Central memory CD4-positive, alpha-beta T cell (primary cell): Measurements from ENCODE around the gene ERICH3.
"Not testable (repeated sequence)": the region's sequence is repeated elsewhere in the genome, so short reads cannot be mapped to it uniquely, and the experiment has no call there.

Source experiments
- DNase-seq: peaks from one replicate; pipeline ENCODE4 v3.0.0; 2022

The ERICH3 gene

DNA sequence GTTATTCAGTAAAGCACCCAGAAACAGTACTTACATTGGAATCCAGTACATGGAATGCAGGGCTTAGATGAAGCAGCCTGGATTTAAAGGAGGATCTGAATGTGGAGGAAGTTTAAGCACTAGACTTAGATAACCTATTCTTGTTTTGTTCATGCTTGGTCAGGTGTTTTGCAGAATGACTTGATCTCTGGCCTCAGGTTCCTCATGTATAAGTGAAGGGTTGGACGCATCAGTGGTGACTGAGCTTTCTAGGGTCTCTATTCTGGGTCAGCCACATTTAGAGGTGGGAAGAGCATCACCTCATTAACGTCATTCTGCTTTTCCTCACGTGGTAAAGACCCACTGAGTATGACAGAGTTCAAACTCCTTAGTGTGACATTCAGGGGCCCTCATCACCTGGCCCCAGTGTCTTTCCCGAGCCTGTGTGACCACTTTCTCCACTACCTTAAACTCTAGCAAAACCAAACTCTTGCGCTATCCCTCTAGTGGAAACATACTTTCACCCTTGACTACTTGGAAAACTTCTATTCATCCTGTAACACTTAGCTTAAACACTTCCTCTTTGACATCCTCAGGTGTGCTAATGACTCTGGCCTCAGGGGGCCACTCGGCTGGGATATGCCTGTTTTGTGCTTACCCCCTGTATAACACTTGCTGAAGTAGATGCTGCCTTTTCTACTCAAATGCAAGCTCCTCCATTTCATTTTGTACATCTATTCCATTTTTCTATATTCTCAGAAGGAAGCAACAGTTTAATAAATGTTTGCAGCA, 871 bp upstream of the ERICH3 start:
- no peak for DNase-seq

DNA sequence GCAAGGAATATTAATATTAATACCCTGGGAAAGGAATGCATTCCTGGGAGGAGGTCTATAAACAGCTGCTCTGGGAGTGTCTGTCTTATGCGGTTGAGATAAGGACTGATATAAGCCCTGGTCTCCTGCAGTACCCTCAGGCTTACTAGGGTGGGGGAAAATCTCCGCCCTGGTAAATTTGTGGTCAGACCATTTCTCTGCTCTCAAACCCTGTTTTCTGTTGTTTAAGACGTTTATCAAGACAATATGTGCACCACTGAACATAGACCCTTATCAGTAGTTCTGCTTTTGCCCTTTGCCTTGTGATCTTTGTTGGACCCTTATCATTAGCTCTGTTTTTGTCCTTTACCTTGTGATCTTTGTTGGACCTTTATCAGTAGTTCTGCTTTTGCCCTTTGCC, 2.7 kb downstream of the ERICH3 start:
- not testable (repeated sequence) for DNase-seq

DNA sequence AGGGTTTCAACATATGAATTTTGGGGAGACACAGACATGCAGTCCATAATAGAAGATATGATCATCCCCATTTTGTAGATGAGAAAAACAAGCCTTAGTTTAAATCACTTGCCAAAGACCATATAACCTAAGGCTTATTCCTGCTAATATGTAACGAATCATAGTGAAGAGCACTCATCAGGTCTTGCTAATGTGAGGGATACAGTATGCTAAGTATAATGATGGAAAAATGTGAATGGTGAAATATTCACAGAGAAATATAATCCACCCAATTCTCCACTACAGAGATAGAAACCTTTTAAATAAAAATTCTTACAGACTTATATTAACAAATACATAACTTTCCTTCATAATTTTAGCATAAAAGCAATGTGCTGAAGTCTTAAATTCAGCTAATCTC, 18.9 kb downstream of the ERICH3 start:
- no peak for DNase-seq

DNA sequence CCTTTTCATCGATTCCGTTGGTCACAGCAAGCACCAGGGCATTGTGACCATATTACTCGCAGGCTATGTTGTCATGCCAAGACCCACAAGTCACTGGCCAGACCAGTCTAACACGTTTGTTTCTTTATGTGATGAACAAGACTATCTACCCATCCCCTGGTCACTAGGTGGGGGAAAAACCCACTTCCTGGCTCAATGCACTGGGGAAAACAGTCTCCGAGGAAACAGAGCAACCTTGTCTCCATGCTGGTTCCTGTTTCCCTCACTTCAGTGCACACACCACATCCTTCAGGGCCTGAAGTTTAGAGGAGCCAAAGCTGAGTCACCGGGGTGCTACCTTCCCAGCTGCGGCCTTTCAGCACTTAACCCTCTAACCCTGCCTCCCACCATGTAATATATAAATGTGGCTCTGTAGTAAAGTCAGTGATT, 20.9 kb downstream of the ERICH3 start:
- no peak for DNase-seq

DNA sequence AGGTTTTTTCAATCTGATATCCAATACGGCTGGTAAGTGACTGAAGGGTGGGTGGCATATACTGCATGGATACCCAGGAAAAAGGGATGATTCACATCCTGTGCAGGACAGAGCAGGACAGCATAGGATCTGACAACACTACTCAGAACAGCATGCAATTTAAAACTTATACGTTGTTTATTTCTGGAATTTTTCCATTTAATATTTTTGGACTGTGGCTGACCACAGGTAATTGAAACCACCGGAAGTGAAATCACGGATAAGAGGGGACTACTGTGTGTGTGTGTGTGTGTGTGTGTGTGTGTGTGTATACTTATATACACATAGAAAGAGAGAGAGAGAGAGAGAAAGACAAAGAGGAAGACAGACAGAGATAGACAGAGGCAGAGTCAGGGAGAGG, 23.0 kb downstream of the ERICH3 start:
- no peak for DNase-seq

DNA sequence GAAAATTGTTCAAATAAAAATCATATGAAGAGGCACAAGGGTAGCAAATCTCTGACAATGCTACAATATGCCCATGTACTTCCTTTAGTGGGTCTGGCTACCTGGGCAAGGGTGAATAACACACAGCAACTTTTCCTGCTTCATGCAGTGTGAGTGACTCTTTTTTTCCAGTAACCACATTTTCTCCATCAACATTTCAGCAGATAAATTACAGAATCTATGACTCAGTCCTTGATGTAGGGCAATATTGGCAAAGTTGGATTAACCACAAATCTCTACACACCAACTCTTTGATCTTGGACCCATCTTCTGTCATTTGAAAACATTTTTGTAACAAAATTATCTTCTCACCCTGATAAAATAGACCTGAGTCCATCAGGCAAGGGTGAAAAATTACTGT, 31.7 kb downstream of the ERICH3 start:
- no peak for DNase-seq

DNA sequence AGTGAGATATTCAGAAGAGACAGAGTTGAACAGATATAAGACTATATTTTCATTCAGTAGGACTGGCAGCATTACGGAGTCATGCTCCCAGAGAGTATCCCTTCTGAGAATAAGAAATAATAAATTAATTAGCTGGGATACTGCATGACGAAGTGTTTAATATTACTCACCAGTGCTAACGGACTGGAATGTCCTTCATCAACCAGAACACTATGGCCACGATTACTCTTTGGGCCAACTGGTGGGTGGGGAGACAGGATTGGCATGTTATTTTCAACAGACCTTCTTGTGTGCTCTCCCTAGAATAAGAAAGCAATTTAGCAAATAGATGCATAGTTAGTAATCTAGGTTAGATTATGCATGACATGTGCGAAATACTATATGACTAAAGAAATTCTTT, 32.4 kb downstream of the ERICH3 start:
- DNase-seq = no peak

DNA sequence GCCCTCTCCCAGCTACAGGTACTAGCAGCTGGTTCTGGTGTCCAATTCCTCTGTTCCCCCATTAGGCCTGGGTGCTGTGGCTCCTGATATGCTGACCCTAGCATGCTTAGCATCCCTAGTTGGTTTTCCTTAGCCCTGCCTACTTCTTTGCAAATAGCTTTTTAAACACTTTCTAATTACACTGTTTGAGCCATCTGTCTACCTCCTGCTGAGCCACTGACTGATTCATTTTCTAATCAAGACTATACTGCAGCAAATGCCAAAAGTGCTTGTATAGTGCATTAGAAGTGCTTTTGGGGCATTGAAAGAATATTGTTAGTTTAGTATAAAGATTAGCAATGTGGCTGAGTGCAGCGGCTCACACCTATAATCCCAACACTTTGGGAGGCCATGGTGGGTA, 36.3 kb downstream of the ERICH3 start:
- DNase-seq = no peak

DNA sequence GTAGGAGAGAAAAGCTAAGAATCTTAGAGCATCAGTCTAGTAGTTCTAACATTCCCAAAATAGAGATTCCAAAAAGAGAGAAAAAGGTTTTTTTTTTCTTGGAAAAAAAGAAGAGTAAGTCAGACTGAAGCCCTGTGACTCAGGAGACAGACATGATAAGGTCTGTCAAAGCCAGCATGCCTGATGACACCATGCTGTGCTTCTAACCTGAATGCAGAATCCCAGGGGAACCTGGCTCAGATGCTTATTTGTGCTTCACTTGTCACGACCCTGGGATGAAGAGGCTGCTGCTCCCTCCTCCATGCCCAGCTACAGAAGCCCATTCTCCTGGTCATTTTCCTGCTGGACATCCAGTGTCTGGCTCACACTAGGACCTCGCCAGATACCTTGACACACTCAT, 44.3 kb downstream of the ERICH3 start:
- DNase-seq = no peak

DNA sequence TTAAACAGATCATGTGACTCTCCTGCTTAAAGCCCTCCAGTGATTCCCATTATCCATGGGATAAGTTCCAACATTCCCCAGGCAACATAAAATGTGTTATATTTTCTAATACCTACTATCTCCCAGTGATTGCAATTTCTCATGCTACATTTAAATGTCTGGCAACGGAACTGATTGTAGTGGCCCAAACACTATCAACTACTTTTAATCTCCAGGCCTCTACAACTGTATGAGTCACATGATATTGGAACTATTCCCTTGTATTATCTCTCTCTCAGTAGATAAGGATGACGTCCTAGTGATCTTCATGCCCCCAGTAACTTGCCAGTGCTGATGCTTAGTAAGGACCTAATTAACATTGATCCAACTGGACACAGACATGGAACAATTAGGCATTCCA, 49.9 kb downstream of the ERICH3 start:
- DNase-seq = no peak

DNA sequence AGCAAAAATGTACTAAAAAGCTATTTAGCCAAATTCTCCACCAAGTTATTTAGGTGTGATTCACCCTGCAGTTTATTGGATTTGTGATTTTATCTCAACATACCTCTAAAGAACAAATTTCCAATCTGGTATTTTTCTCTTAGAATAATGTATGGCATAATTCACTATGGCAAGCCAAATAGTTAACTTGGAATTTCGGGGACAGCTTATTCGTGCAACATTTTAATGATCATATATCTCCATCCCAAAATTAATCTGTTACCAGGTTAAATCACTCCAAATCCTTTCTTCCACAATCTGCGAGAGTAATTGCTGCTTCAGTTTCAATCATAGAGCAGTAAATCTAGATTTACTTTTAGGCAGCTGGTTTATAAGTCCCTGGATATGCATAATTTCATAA, 53.4 kb downstream of the ERICH3 start:
- DNase-seq = no peak

DNA sequence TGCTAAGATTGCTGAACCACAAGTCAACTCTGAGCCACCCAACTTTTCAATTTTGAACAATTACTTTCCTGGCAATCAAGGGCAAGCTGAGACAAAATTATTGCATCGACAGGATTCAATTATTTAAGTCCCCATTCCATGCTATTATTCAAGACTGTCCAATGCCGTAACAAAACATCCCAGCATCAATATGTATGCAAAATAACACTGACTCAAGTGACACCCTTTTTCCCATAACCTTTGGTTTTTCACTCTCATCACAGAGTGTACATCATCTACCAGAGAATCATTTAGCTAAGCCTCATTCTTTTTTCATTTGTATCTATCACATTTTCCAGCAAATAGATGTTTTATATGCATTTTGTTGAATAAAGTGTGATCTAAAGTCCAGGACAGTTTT, 54.6 kb downstream of the ERICH3 start:
- DNase-seq = no peak

DNA sequence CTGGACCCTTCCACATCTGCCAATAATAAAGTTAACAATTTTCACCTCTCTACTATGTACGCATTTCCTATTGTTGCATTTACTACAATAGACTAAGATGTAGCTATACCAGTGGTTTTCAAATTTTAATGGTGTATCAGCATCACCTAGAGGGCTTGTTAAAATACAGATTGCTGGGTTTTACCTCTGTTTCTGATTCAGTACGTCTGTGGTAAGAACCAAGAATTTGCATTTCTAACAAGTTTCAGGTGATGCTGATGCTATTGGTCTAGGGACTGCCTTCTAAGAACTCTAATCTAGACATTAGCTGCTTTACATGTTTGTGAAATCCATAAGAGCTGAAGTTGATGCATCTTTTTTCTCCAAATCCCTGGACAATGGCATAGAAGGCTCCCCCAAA, 59.7 kb downstream of the ERICH3 start:
- no peak for DNase-seq

DNA sequence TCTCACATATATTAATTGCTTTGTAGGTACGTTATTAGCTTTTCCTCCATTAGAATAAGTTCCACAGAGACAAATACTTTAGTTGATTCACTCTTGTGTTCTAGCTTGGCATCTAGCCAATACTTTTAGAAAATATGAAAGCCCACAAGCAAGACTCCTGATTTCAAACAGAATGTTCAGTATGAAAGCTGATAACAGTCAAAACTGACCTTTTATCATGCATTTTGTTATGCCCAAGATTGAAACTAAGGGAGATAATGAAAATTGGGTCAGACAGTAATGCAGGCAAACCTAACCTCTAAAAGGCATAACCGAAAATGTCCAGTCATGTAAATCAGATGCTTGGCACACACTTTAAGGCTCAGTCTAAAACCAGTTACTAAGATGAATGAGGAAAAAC, 61.7 kb downstream of the ERICH3 start:
- DNase-seq = no peak

DNA sequence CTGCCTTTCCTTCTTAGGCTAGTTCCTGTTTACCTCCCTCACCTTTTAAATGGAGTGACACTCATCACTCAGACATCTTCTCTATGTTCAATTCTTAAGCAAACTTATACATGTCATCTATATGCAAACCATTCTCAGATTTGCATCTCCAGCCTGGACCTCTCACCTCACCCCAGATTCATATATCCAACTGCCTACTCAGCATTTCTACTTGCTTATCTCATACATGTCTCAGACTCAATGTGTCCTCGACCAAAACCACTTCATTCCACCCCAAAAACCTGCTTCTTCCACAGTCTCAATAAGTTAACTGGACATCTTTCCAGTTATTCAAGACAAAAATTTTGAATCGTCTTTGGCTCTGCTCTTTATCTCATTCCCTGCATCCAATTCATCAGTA, 62.6 kb downstream of the ERICH3 start:
- DNase-seq = no peak

DNA sequence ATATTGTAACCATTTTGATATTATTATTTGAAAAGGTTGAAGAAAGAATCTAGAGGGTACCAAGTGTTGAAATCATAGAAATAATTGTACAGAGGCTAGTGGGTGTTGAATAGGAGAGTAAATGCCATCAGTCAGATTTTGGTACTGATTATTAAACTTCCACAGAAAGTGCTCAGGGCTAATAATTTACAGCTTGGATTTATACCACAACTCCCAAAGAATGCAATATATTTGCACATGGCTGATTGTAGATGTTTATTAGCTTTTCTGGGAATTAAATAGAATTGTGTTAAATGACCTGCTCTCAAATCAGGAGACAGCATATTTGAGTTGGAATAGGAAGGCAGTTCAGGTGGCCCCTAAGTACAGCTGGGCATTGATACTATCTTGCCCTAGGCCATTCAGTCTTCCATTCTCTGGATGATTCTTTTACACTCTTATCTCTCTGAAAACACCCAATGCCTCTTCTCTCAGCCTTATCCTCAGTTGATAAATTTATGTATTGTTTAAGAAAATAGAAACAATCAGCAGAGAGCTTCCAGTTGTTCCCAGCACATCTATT, 63.7 kb downstream of the ERICH3 start:
- DNase-seq = no peak

DNA sequence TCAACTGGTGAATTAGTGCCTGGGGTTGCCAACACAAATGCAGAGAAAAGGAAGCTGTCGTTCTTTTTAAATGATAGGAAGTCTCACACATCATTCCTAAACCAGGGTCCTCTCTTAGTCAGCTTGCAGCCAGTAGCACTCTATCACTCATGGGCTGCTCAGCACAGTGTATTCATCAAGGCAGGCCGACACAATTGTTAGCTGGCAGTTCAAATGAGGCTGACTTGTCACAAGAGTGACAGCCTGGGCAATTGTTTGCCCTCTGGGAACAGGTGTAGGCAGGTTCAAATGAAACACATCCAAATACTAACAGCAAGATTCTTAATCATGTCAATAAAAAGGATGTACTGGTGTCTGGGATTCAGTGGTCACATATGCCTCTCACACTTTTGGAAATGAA, 76.9 kb downstream of the ERICH3 start:
- DNase-seq = no peak

DNA sequence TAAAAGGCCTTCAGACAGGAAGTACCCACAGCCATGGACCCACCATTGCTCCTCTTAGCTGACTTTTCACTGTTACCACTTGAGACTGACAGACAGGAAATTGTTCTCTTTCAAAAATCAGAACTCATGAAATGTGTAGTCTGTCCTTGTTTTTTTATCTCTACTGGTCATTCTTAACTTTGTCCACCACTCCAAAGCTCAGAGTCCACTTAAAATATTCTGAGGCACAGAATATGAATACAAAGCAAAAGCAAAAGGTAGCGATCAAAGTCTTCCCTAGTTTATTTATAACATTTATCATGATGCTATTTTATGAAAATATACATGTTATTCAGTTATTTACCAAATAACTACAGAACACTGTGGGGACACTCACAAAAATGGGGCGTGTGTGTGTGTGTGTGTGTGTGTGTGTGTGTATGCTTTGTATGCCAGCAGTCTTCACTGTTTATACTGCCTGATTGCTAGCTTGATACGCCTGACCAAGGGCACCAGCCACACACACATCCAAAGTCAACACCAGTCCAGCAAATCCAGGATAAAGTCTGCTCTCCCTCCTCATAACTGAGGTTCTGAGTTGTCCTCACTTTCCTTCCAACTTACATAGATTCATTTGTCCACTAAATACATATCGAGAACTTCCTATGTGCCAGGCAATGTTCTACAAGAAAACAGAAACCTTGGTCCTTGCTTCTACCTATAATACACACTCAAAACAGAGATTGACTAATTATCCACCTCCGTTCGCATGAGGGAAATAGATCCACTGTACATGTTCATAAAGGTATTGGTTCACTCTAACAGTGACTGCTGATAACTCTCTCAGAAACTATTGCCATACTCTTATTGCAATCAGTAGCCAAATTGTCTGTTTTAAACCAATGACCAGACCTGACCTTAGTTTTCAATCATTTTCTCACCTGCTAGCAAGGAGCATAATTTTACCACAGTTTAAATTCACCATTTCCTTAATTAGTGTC, 79.4 kb downstream of the ERICH3 start:
- no peak for DNase-seq

DNA sequence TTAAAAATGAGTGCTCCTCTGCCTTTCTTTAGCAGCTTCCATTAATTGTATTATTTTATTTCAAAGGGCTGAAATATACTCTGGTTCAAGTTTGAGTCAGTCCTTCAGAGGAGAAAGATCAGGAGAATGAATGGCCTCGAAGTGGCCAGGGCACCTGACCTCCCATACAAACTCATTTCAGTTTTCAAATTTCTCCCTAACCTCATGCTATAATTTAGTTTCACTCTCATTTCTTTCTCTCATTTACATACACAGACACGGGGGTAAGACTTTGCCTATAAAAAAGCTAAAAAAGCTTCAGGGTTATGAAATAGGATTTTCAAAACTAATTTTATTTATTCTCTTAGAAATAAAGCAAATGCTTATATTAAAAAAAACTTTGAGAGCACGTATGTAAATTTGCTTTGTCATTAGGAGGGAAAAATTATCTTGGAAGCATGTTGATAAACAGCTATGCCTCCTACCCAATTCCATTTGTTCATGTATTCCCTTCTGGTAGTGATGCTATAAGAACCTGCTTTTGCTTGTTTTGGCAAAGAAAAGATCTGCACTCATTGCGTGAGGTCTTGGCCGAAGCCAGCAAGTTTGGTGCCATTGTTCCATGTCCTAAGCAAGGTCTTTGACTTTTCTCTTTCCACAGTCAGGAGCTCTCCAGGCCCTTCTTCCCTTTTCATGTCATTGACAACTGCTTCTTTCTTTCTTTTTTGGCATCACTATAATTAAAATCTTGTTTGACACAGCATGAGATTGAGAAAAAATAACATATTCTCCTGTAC, 80.8 kb downstream of the ERICH3 start:
- no peak for DNase-seq

DNA sequence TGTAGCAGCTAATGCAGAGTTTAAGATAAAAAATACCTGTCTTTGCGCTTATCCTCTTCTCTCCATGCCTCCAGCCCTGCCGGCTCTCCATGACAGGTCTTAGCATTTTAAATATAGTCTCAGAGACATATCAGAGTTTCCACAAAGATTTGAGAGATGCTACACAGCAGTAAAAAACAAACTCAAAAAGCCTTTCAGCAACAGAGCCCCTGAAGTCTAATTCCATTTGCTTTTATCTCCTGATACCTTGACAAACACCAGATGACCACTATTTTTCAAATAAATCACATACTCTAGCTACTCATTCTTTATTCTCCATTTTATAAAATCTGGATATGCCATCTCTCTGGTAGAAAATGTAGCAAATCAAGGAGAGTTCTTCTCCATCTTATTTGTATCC, 81.6 kb downstream of the ERICH3 start:
- DNase-seq = no peak

DNA sequence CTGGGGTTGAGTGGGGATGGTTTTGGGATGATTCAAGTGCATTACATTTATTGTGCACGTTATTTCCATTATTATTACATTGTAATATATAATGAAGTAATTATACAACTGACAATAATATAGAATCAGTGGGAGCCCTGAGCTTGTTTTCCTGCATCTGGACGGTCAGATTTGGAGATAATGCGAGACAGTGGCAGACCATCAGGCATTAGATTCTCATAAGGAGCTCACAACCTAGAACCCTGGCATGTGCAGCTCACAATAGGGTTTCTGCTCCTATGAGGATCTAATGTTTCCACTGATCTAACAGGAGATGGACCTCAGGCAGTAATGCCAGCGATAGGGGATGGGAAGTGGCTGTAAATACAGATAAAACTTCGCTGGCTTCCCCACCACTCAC, 83.3 kb downstream of the ERICH3 start:
- DNase-seq = no peak

DNA sequence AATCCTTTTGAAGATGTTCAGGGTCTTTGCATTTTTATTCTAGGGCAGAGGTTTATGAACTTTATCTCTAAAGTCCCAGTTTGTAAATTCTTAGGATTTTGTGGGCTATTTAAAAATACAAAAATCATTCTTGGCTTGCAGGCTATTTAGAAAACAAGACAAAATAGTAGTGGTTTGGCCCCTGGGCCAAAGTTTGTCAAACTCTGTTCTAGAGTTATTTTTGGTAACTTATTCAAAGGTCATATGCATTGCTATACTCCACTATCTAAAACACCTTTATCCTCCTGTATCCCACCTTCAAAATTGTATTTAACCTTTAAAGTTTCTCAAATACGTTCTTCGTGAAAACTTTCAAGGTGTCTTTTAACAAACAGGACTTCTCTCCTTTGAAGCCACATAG, 85.7 kb downstream of the ERICH3 start:
- no peak for DNase-seq
